Measurements from ENCODE around the gene TMEM43. TPM values are rescaled to one million over a fixed set of nuclear protein-coding genes. Genes with fewer than 3 reads are reported as not detected.

The TMEM43 gene
- total RNA-seq, 1 experiment from 2014 or later, result 36.7 TPM

DNA sequence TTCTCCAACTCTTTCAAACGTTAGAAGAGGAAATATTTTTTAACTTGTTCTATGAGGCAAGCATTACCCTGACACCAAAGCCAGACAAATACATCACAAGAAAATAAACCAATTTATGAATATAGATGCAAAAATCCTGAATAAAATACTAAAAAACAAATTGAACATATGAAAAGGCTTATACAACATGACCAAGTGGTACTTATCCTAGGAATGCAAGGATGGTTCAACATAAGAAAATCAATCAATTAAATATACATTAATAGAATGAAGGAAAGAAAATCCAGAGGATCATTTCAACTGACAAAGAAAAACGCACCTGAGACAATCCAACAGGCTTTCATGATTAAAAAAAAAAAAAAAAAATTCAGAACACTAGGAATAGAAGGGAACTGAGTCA is 36.4 kb downstream of the TMEM43 start:
- Histone ChIP-seq H2AK5ac (ENCODE audit: insufficient read length, low read length) (no peak overlapping the region), H2BK15ac (ENCODE audit: low read depth, low read length) (no peak overlapping the region), H4K91ac (ENCODE audit: insufficient read length, low read depth, low read length) (no peak overlapping the region), H3K23ac (ENCODE audit: insufficient read length, low read depth, low read length) (no peak overlapping the region), H3K23me2 (ENCODE audit: insufficient read length, low read depth, low read length, poor library complexity, severe bottlenecking) (no peaks in the 10 kb centered on the region), H2AFZ (ENCODE audit: low read length) (no peak overlapping the region), H3K4ac (ENCODE audit: low read depth, low read length) (no peak overlapping the region), H2BK12ac (ENCODE audit: insufficient read length, low read depth, low read length) (no peak overlapping the region), H3K56ac (ENCODE audit: insufficient read length, low read depth, low read length) (no peak overlapping the region), H3T11ph (ENCODE audit: low read length) (no peak overlapping the region), H3K27ac (ENCODE audit: insufficient read length, low read depth, low read length) (no peak overlapping the region), H3K14ac (ENCODE audit: insufficient read depth, low read length) (no peak overlapping the region), H3K27me3 (ENCODE audit: insufficient read depth, low read length) (no peaks in the 10 kb centered on the region), H3K18ac (ENCODE audit: insufficient read length, low read depth, low read length) (no peak overlapping the region), H4K5ac (ENCODE audit: insufficient read length, low read depth, low read length) (no peak overlapping the region), H2BK20ac (ENCODE audit: low read depth, low read length, poor library complexity, severe bottlenecking) (no peak overlapping the region), H3K4me2 (ENCODE audit: insufficient read depth, insufficient read length, low read length) (no peak overlapping the region), H3K9me3 (ENCODE audit: control insufficient read depth, low read depth, low read length) (no peaks in the 10 kb centered on the region), H3K79me1 (ENCODE audit: insufficient read depth, low read depth, low read length, poor library complexity, severe bottlenecking) (no peaks in the 10 kb centered on the region), H2BK5ac (ENCODE audit: insufficient read length, low read length) (no peak overlapping the region), H4K20me1 (ENCODE audit: control insufficient read depth, insufficient read depth, insufficient read length) (no peaks in the 10 kb centered on the region), H4K8ac (replicated peaks; ENCODE audit: insufficient read length, low read depth, low read length) (no peak overlapping the region), H2BK120ac (ENCODE audit: low read depth, low read length, poor library complexity, severe bottlenecking) (no peak overlapping the region), H3K9ac (ENCODE audit: extremely low read depth, insufficient read length, low read length) (no peak overlapping the region), H3K79me2 (ENCODE audit: insufficient read depth, low read length) (no peaks in the 10 kb centered on the region), H3K4me1 (ENCODE audit: insufficient read depth, low read length) (no peaks in the 10 kb centered on the region)
- no peak overlapping the region for H3K4me3 Mint-ChIP-seq
- H3K27ac Mint-ChIP-seq, result no peak overlapping the region
- DNase-seq, result no peak
- TF ChIP-seq, protein P1, sequence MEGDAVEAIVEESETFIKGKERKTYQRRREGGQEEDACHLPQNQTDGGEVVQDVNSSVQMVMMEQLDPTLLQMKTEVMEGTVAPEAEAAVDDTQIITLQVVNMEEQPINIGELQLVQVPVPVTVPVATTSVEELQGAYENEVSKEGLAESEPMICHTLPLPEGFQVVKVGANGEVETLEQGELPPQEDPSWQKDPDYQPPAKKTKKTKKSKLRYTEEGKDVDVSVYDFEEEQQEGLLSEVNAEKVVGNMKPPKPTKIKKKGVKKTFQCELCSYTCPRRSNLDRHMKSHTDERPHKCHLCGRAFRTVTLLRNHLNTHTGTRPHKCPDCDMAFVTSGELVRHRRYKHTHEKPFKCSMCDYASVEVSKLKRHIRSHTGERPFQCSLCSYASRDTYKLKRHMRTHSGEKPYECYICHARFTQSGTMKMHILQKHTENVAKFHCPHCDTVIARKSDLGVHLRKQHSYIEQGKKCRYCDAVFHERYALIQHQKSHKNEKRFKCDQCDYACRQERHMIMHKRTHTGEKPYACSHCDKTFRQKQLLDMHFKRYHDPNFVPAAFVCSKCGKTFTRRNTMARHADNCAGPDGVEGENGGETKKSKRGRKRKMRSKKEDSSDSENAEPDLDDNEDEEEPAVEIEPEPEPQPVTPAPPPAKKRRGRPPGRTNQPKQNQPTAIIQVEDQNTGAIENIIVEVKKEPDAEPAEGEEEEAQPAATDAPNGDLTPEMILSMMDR (conservative IDR thresholded peaks at IDR 0.05), result no peak
- H3K36me3 Mint-ChIP-seq (ENCODE audit: insufficient read depth in 1 of 3, low read depth in 3 of 3), result peaks cover 72 to 100% (median 99%) of the 10 kb centered on the region in 3 experiments
- no peaks in the 10 kb centered on the region for H3K27me3 Mint-ChIP-seq (ENCODE audit: low read depth)
- H3K4me1 Mint-ChIP-seq, result no peaks in the 10 kb centered on the region
- peaks cover 5 to 16% of the 10 kb centered on the region in 2 experiments; a peak in 4 of 5 replicates for H3K9me3 Mint-ChIP-seq
- WGBS (ENCODE audit: extremely low coverage, insufficient read length, low lambda C conversion rate), result no CpG with 5 or more reads among the region's 2 CpGs
